Common myeloid progenitor, CD34-positive (primary cell): ENCODE results near the gene ADAMTS7.
"Not testable (repeated sequence)": the region's sequence is repeated elsewhere in the genome, so short reads cannot be mapped to it uniquely, and the experiment has no call there.

Source experiments
- CTCF ChIA-PET: fragments of 350-600 bp; sonication (Branson Sonifier 250); formaldehyde crosslinking; loops from one replicate; lab custom pipeline; 2021; ENCODE audit warnings: antibody characterized with exemption; lab: Charles Lee
- POLR2A ChIA-PET: fragments of 350-600 bp; sonication (Branson Sonifier 250); formaldehyde crosslinking; loops from one replicate; lab custom pipeline; 2021; ENCODE audit warnings: antibody characterized with exemption; lab: Charles Lee
- DNase-seq, 3 donors: peaks; one replicate each; pipeline versions ENCODE4 v3.0.0 to v3.0.0-alpha.2; 2013
- H3K27ac ChIP-seq, 2 experiments: 1 replicate in 1 of 2; 2 replicates in 1 of 2; pipeline ENCODE4 v1.7.0; 2013; ENCODE audit warnings: inconsistent platforms in 2 of 2, low read length in 2 of 2, mild to moderate bottlenecking in 2 of 2, low read depth in 1 of 2, moderate library complexity in 1 of 2; ENCODE audit not compliant: severe bottlenecking in 2 of 2, insufficient read depth in 1 of 2, poor library complexity in 1 of 2
- H3K27me3 ChIP-seq, 5 experiments: replicated peaks in 2 of 5; 1 replicate in 3 of 5; 2 replicates in 2 of 5; pipeline versions ENCODE4 v1.6.1 to v1.7.0; 2013; ENCODE audit warnings: low read length in 4 of 5, mild to moderate bottlenecking in 2 of 5, moderate library complexity in 2 of 5, inconsistent platforms in 1 of 5; ENCODE audit not compliant: insufficient read depth in 5 of 5, control insufficient read depth in 4 of 5
- H3K36me3 ChIP-seq, 4 experiments: 1 replicate in 2 of 4; 2 replicates in 2 of 4; pipeline versions ENCODE4 v1.6.1 to v1.7.0; 2013; ENCODE audit warnings: low read length in 3 of 4, control low read depth in 1 of 4, mild to moderate bottlenecking in 1 of 4; ENCODE audit not compliant: control insufficient read depth in 4 of 4, insufficient read depth in 4 of 4
- H3K4me1 ChIP-seq, 4 experiments: 1 replicate in 3 of 4; 2 replicates in 1 of 4; pipeline versions ENCODE4 v1.6.1 to v1.7.1; 2013; ENCODE audit warnings: low read length in 3 of 4, mild to moderate bottlenecking in 3 of 4, control low read depth in 1 of 4, inconsistent platforms in 1 of 4, moderate library complexity in 1 of 4; ENCODE audit not compliant: control insufficient read depth in 4 of 4, insufficient read depth in 4 of 4; ENCODE audit errors: control extremely low read depth in 1 of 4
- H3K4me3 ChIP-seq, 7 experiments: 1 replicate in 4 of 7; 2 replicates in 3 of 7; pipeline versions ENCODE4 v1.5.1 to v1.7.0; 2013; ENCODE audit warnings: mild to moderate bottlenecking in 7 of 7, low read length in 6 of 7, moderate library complexity in 6 of 7, inconsistent platforms in 2 of 7, low read depth in 2 of 7, control low read depth in 1 of 7; ENCODE audit not compliant: insufficient read depth in 4 of 7, control insufficient read depth in 1 of 7; ENCODE audit errors: extremely low read depth in 1 of 7
- H3K9me3 ChIP-seq, 5 experiments: 1 replicate in 4 of 5; 2 replicates in 1 of 5; pipeline versions ENCODE4 v1.6.1 to v1.7.1; 2013; ENCODE audit warnings: low read length in 4 of 5, mild to moderate bottlenecking in 2 of 5, inconsistent platforms in 1 of 5, low read depth in 1 of 5, moderate library complexity in 1 of 5; ENCODE audit not compliant: control insufficient read depth in 4 of 5, insufficient read depth in 2 of 5; ENCODE audit errors: control extremely low read depth in 1 of 5
- WGBS: methylation state at CpG from one replicate; pipeline ENCODE4 v1.1.5; 2013; ENCODE audit not compliant: insufficient coverage; 5-methylcytosine and 5-hydroxymethylcytosine counted together

ADAMTS7 gene

GRCh38 chr15:78762386-78762961 lies 48.8 kb downstream of the ADAMTS7 start:
- POLR2A ChIA-PET, result not testable (repeated sequence)
- WGBS, result 93% methylated on average over 16 of the region's 25 CpGs
- CTCF ChIA-PET, result interaction anchor here (1.1 kb wide), 1 partner anchor 23 kb away, joined by 3 read pairs; no protein-coding TSS in a partner anchor

GRCh38 chr15:78761891-78762385 lies 49.3 kb downstream of the ADAMTS7 start:
- Histone ChIP-seq H3K4me1 (peaks cover 0 to 43% (median 30%) of the 10 kb centered on the region in 4 experiments), H3K27me3 (no peaks in the 10 kb centered on the region), H3K27ac (no peak overlapping the region), H3K36me3 (no peaks in the 10 kb centered on the region), H3K4me3 (peak overlapping the region in 2 of 7 experiments; percentile 10 to 19), H3K9me3 (no peaks in the 10 kb centered on the region)
- ChIA-PET CTCF (no interaction called here), POLR2A (no interaction called here)
- no peak for DNase-seq
- 100% methylated on average over 2 of the region's 3 CpGs for whole genome bisulfite sequencing

More at GRCh38 chr15:78762386-78762961, 48.8 kb downstream of the ADAMTS7 start:
- not testable (repeated sequence) for H3K9me3 ChIP-seq, H3K4me3 ChIP-seq, H3K36me3 ChIP-seq, DNase-seq, H3K27me3 ChIP-seq, H3K27ac ChIP-seq
- peaks cover 0 to 37% (median 25%) of the 10 kb centered on the region in 4 experiments for H3K4me1 ChIP-seq

GRCh38 chr15:78761475-78761874 lies 49.8 kb downstream of the ADAMTS7 start:
- H3K27me3 ChIP-seq, H3K9me3 ChIP-seq, H3K27ac ChIP-seq, CTCF ChIA-PET, POLR2A ChIA-PET, H3K36me3 ChIP-seq: not testable (repeated sequence)
- H3K4me3 ChIP-seq, result peak overlapping the region in 2 of 7 experiments; percentile 10 to 19
- WGBS, result 42% methylated on average over 2 of the region's 9 CpGs
- H3K4me1 ChIP-seq, result peaks cover 0 to 46% (median 31%) of the 10 kb centered on the region in 4 experiments
- peak; percentile 54 to 92 (median 82) for DNase-seq

DNA sequence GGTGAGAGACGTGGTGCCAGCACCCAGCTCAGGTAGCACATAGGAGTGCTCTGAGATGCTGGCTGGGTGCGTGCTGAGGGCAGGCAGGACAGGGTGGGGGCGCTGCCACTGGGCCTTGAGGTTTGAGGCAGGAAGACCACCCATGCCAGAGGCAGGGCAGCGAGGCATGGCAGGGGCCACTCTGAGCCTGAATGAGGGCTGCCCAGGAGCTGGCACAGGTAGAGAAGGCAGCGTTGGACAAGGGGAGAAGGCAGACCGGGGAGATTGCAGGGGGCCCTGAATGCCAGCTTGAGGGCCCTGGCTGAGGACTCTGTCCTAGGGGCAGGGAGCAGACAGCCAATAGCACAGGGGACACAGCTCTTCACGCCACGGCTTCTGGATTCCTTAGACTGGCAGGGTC lies 50.2 kb downstream of the ADAMTS7 start:
- DNase-seq, result no peak
- no peaks in the 10 kb centered on the region for H3K36me3 ChIP-seq
- WGBS, result 98% methylated on average over 7 of the region's 8 CpGs
- ChIA-PET POLR2A (no interaction called here), CTCF (no interaction called here)
- no peak overlapping the region for H3K4me3 ChIP-seq
- H3K4me1 ChIP-seq, result peaks cover 0 to 46% (median 31%) of the 10 kb centered on the region in 4 experiments
- no peaks in the 10 kb centered on the region for H3K27me3 ChIP-seq
- no peak overlapping the region for H3K27ac ChIP-seq
- no peaks in the 10 kb centered on the region for H3K9me3 ChIP-seq

DNA sequence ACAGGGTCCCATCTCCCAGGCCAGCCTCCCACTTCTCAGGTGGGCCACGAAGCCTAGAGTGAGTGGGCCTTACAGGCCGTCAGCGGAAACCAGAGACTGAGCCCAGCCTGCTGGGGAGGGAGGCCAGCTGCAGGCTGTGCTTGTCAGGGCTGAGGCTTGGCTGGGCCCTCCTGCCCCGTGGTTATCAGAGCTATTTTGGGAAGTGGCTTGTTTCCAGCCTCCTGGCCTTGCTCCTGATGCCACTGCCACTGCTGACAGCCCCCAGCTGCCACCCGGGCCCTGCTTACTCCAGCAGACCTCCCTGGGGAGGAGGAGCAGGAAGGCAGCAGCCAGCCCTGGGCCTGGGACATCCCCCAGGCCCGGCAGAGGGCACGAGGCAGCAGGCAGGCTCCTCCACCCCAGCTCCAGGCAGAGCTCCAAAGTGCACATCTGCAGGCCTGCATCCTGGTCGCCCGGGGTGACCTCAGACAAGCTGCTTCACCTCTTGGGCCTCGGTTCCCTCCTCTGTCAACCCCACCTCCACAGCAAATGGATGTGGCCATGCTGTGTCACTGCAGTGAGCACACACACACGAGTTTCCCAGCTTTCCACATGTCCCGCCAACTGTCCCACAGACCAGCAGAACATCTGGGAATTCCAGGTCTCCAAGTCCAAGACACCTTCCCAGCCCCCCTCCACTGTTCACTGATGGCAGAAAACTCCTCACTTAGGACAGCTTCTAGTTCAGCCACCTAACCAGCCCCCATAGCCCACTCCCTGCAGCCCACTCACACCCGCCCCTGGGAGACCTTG lies 51.0 kb downstream of the ADAMTS7 start:
- POLR2A ChIA-PET, H3K36me3 ChIP-seq, H3K27ac ChIP-seq, CTCF ChIA-PET, H3K27me3 ChIP-seq, H3K4me3 ChIP-seq, H3K9me3 ChIP-seq: not testable (repeated sequence)
- peak in 2 of 3 donors; percentile 68 to 74 for DNase-seq
- peaks cover 0 to 46% (median 31%) of the 10 kb centered on the region in 4 experiments for H3K4me1 ChIP-seq
- WGBS, result 20% methylated on average over 5 of the region's 13 CpGs

- H3K27ac ChIP-seq, H3K36me3 ChIP-seq, H3K27me3 ChIP-seq, H3K9me3 ChIP-seq, CTCF ChIA-PET, H3K4me3 ChIP-seq, POLR2A ChIA-PET: not testable (repeated sequence)
- peak in 2 of 3 donors; percentile 22 to 27 for DNase-seq
- 84% methylated on average over 20 of the region's 35 CpGs for WGBS
- H3K4me1 ChIP-seq, result peaks cover 0 to 46% (median 31%) of the 10 kb centered on the region in 4 experiments
These were observed 51.8 kb downstream of the ADAMTS7 start for GRCh38 chr15:78759361-78759998.
